NOMO-1 treated with dmso at 0.1 percent for 144 hours (cell line): ENCODE data around the gene GNG5.
A peak's percentile ranks its signal among the peaks of the same experiment; 100 is the strongest.
"Not testable (repeated sequence)": the region's sequence is repeated elsewhere in the genome, so short reads cannot be mapped to it uniquely, and the experiment has no call there.

Source experiments
- DNase-seq: peaks from one replicate; lab custom pipeline; 2025; ENCODE audit not compliant: unreplicated experiment; lab: John Stamatoyannopoulos, UW

Gene GNG5

DNA sequence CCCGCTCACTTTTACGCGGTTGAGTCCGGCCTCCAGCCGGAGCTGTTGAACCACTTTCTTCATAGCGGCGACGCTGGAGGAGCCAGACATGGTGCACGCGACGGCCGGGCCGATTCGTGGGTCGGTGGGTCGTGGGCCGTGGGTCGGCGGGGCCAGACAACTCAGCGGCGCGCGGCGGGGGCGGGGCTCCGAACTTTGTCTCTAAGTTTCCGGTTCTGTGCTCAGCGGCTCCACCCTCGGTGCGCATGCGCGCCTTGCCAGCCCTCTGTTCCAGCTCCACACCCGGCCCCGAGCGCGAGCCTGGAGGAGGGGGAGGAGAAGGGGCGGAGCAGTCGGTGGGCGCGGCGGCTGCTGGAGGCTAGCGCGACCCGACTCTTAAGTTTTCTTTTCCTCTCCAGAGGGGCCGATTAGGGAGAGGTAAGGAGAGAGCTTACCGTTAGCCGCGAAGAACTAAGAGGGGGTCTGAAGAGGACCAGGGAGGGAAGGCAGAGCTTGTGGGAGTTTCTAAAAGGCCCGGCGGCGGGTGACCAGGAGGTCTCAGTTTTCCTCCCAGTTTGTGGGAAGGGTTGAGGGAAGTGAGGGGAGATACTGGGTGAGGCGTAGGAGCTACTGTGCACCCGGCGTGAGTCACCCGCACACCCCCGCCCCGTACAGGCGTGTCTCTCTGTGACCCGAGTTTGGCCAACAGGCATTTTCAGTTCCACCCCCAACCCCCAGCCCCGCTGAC is at the start of gene GNG5, which contains the start of gene SPATA1:
TSS of gene GNG5 (minus strand) at position 580 of the 727 bp plus-strand sequence. CDS start at position 90, 490 bp downstream.
TSS of gene SPATA1 (plus strand) at position 385 of the 727 bp plus-strand sequence. CDS start 9,974 bp downstream, outside the sequence.
- peak; percentile 97 for DNase-seq

DNA sequence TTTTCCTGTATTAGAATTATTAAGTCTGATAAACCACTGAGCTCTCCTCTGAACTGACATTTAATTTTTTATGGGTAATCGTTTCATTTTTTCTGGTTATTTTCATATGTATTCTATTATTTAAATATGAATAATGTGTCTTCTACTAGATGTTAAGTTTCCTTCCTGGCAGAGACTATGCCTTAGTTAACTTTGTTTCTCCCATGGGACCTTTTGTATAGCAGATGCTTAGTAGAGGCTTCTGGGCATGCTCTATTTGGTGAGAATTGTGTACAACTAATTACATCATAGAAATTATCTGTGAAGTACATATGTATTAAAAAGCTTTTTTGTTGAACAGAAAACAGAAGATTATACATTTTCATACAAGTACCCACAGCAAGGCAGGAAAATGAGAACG is 44.4 kb upstream of the GNG5 start:
- no peak for DNase-seq

DNA sequence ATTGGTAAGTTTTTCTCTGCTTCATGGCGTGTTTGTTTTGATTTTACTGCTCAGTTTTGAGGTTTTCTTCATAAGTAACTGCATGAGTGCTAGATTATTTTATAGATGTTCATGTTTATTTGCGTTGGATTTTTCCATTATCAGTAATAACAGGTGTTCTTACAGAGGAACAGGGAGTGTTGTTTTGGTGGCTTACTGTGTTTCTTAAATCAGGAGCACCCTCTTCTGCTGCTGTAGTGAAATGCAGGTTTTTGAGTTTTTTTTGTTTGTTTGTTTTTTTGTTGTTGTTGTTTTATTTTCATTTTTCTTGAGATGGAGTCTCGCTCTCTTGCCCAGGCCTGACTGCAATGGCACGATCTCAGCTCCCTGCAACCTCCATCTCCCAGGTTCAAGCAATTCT is 35.3 kb upstream of the GNG5 start:
- no peak for DNase-seq

DNA sequence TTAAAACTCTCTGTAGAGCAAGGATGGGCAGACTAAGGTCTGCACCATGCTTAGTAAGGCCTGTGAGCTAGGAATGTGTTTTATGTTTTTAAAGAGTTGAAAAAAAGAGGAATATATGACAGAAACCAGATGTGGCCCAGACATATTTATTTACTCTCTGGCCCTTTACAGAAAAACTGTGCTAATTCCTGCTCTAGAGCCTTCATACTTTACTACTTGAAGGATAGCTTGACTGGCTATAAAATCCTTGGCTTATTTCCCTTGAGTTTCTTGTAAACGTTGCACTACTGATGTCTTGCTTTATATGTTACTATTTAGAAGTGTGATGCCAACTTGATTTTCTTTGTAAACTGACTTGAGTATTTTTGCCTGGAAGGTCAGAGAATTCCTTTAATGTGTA is 34.4 kb upstream of the GNG5 start:
- no peak for DNase-seq

- DNase-seq: no peak
Measured at GRCh38 chr1:84539972-84540371, 33.6 kb upstream of the GNG5 start.

DNA sequence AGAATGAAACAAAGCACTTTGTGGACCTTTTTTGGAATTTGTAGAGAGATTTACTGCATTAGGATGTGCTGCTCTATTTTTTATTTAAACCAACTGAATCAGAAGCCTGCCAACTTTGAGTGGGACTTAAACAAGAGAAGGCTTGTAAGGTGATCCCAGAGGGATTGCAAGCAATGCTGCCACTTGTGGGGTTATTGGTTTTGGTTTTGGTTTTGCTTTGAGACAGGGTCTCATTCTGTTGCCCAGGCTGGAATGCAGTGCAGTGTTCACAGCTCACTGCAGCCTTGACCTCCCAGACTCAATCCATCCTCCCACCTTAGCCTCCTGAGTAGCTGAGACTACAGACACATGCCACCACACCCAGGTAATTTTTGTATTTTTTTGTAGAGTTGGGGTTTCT is 32.2 kb upstream of the GNG5 start:
- DNase-seq: no peak

DNA sequence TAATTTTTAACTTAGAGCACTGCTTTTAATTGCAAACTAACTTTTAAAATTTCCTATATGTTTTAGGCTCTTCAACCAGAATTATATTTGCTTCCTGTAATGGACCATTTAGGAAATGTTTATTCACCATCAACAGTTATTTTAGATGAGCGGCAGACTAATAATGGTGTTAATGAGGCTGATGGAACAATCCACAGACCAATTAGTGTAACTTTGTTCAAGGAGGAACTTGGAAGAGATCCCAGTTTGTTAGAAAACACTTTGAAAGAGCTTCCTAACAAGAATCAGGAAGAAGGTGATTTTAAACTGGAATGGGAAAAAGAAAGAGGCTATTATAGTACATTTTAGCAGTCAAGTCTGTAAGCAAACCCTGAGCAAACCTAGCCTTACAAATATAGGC is 19.4 kb upstream of the GNG5 start:
- no peak for DNase-seq

DNA sequence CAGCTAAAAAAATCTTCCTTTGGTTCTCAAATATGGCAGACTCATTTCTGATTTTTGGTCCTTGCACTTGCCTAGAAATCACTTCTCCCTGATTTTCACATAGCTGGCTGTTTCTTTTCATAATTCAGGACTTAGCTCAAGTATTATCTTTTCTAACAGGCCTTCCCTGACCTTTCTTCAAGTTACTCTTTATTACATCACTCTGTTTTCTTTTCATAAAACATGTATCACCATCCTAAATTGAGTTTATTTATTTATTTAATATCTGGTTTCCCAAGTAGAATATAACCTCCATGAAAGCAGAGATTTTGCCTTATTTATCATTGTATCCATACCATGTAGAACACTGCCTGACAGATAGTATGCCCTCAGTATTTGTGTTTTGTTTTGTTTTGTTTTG is 18.2 kb upstream of the GNG5 start:
- no peak for DNase-seq

DNA sequence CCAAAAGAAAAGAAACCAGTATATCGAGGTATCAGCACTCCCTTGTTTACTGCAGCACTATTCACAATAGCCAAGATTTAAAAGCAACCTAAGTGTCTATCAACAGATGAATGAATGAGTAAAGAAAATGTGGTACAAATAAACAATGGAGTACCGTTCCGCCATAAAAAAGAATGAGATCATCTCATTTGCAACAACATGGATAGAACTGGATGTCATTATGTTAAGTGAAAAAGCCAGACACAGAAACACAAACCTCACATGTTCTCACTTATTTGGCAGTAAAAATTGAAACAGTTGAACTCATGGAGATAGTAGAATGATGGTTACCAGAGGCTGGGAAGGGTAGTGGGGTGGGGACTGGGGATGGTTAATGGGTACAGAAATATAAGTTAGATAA is 4.3 kb upstream of the GNG5 start:
- DNase-seq: no peak

DNA sequence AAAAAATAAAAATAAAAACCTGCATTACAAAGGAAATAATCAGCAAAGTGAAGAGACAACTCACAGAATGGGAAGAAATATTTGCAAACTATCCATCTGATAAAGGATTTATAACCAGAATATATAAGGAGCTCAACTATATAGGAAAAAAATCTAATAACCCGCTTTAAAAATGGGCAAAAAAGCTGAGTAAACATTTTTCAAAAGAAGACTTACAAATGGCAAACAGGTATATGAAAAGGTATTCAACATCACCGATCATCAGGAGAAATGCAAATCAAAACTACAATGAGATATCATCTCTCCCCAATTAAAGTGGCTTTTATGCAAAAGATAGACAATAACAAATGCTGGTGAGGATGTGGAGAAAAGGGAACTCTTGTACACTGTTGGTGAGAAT is 3.8 kb upstream of the GNG5 start:
- no peak for DNase-seq

DNA sequence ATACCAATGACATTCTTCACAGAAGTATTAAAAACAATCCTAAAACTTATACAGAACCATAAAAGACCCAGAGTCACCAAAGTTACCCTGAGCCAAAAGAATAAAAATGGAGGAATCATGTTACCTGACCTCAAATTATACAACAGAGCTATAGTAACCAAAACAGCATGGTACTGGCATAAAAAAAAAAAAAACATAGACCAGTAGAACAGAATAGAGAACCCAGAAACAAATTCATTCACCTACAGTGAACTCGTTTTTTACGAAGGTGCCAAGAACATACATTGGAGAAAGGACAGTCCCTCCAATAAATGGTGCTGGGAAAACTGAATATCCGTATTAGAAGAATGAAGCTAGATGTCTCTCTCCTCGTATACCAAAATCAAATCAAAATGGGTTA is 2.6 kb upstream of the GNG5 start:
- DNase-seq: no peak

DNA sequence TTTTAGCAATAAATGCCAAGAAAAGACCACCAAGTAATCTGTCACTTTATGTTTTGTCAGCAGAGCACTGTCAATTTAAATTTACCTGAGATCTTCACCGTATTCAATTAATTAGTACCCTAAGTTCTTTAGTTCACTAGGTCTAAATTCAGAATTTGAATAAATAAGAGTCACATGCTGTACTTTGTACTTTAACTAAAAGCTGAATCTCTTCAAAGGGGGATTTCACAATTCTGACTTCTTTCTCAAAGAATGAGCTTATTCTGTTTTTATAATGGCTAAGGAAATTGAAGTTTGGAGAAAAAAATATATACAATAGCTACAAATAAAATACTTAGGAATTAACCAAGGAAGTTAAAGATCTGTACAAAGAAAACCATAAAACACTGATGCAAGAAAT is 2.1 kb upstream of the GNG5 start:
- no peak for DNase-seq

GRCh38 chr1:84507887-84508286 is 1.5 kb upstream of the GNG5 start:
- not testable (repeated sequence) for DNase-seq

DNA sequence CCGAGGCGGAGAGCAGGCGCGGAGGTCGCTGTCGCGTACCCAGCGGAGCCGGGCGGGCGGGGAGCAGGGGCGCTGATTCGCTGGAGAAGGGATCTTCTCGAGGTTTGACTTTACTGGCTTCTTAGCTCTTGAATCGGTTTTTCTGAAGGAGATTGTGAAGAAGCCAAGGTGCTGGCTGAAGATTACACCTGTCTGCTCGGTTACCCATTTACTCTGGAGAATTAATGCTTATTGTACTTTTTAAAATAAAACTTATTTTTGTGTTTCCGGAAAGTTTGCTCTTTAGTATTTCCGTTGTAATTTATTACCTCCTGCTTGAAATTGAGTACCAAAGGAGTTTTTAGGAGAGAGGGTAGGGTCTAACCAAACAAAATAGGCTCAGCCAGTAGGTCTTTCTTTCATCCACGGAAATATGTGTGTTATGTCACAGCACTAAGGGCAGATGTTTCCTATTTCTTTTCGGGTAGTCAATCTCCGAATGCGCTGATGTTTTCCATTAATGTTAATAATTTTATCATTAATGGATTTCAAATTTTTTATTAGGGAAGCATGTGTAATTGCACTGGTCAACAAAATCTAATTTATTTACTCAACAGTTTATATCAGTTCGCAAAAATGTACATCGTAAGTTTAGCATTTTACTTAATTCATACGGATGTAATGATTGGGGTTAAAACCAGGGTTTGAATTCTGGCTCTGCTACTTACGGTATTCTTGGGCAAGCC is 510 bp upstream of the GNG5 start:
- no peak for DNase-seq

DNA sequence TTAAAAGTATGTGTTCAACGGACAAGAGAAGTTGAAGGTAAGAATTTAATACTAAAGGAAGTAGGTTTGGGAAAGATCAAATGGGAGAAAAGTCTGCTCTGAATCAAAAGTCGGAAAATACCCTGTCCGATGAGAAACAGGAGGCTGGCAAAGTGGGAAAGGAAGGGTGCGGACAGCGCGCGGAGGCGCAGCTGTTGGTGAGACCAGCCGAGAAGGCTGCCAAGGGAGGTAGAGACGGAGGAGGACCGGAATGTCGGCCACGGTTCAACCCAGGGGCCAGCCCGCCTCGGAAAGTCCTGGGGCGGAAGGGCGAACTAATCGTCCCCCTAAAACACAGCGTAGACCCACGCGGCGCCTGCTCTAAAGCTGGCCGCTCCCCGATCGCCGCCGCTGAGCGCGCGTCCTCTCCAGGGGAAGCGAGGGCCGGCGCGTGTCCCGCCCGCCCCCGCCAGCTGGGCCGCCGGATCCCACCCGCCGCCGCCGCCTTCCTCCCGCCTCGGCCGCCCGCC is 834 bp downstream of the GNG5 start:
- no peak for DNase-seq

DNA sequence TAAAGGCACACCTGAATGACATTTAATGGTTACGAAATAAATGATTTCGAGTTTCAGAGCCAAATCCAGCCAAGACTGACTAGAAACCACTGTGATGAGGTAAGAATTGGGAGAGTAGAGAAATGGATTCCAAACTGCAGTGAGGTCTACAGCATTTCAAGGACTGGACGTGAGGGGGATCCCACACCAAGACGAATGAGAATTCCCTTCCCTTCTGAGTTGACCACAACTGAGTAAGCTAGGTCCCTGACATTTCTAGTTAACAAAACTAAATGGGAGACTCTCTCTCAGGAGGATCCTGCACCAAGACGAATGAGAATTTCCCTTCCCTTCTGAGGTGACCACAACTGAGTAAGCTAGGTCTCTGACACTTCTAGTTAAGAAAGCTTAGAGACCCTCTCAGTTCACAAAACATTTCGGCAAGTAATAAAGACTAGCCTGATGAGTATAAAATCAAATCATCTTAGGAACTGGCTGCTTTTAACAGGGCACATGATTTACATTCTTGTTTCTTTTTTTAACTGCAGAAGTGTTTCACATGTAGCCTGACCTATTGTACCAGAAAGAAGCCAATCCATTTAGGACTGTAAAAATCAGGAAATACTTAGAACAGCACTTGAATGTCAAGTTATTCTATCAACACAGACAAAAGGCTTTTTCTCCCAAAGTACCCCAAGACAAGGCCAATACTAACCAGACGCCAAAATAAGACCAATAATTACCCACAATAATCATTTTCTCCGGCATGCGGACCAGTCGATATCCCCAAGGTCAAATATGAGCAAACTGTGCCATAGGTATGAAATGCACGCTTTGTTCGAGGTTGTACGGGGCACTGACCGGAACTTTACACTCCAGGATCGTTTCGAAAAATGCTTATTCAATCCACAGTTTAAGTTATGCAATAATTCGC is 1.5 kb downstream of the GNG5 start:
- no peak for DNase-seq

- no peak for DNase-seq
Measured at GRCh38 chr1:84502927-84503326, 3.5 kb downstream of the GNG5 start.

DNA sequence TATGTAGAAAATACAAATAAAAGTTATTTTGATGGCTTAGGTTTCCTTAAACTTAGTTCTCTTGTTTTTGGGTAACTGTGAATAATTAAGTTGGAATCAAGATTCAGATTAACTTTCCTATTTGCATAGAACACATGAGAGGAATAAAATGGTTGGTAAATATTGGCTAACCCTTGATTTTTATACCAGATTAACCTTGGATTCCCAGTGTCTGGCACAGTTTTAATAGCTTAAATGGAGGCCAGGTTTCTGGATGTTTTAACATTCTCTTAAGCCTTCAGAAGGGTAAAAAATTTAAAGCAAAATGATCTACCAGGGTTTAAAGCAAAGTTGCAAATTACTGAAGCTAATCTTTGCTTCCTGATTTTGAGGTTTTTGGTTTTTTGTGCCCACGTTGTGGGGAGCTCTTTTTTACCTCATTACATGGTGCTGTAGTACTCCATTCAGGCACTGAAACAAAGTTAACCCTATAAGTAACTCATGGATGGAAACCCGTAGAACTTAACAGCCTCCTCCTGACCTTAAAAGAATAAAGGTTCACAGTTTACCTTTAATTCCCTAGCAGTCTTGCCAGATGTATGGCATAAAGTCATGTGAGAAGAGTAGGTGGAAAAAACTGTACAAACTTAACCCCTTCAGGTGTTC is 8.6 kb downstream of the GNG5 start:
- DNase-seq: no peak

DNA sequence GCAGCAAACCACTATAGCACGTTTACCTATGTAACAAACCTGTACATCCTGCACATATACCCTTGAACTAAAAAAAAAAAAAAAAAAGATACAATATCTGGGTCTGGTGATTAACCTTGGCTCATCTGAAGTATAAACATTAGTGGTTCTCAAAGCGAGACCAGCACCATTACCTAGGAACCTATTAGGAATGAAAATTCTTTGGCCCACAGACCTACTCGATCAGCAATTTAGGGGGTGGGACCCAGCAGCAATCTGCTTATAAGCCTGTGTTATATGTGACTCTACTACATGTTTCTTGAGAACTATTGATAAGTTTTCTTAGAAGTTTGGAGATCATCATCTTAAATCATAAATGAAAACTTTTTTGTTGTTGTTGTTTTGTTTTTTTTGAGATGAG is 9.9 kb downstream of the GNG5 start:
- DNase-seq: no peak

- DNase-seq: no peak
Measured at GRCh38 chr1:84493747-84494146, 12.6 kb downstream of the GNG5 start.

GRCh38 chr1:84492726-84493125 is 13.7 kb downstream of the GNG5 start:
- DNase-seq: no peak
